ENCODE results near the gene ANG. TPM values are rescaled to one million over a fixed set of nuclear protein-coding genes. Genes with fewer than 3 reads are reported as not detected.
A peak's percentile ranks its signal among the peaks of the same experiment; 100 is the strongest.

Gene ANG
- total and polyA plus RNA-seq, 2 donors (not counting 1 experiment from before 2014, with no cell fraction given), result 6.4 to 7.3 TPM

DNA sequence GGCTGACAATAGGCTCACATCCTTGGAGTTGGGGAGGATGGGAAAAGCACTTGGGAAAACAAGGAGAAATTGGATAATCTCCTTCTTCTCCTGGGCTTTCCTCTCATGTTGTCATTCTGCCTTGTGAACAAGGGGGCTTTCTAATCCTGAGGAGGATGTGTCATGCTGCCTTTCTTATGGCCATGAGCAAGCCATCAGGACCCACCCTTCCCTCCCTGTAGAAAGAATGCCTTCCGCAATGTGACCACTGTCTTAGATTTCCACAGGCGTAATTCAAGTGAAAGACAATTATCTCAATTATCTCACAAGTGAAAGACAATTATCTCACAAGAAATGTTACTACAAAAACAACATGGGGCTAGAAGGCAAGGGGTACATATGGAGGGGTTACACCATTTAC lies 44.0 kb upstream of the ANG start:
- Histone ChIP-seq H3K4me1 (ENCODE audit: control insufficient read depth, extremely low read depth, insufficient read depth, low read length) (no peaks in the 10 kb centered on the region), H2AFZ (ENCODE audit: low read length) (no peak overlapping the region), H3K79me2 (ENCODE audit: control insufficient read depth, insufficient read depth, low read length) (no peaks in the 10 kb centered on the region), H3K9ac (ENCODE audit: insufficient read depth, low read length) (no peak overlapping the region), H3K36me3 (ENCODE audit: control insufficient read depth, insufficient read depth, low read length) (no peaks in the 10 kb centered on the region), H3K9me3 (ENCODE audit: control insufficient read depth, insufficient read depth, low read depth, low read length) (no peaks in the 10 kb centered on the region), H3K4me2 (ENCODE audit: extremely low read depth, insufficient read depth, low read length) (no peak overlapping the region), H4K20me1 (ENCODE audit: control insufficient read depth, extremely low read depth, insufficient read depth, low read length) (no peaks in the 10 kb centered on the region), H3K27me3 (ENCODE audit: control insufficient read depth, insufficient read depth, low read length) (no peaks in the 10 kb centered on the region), H3K27ac (ENCODE audit: insufficient read depth, low read length) (no peak overlapping the region), H3K4me3 (replicated peaks in 1 of 4; ENCODE audit: control extremely low read depth in 1 of 4, insufficient read depth in 1 of 4, low read depth in 3 of 4, low read length in 4 of 4) (no peak overlapping the region)
- no peak for TF ChIP-seq EZH2 (IDR thresholded peaks at IDR 0.05; ENCODE audit: low read length, missing control alignments)
- TF ChIP-seq, protein P1, sequence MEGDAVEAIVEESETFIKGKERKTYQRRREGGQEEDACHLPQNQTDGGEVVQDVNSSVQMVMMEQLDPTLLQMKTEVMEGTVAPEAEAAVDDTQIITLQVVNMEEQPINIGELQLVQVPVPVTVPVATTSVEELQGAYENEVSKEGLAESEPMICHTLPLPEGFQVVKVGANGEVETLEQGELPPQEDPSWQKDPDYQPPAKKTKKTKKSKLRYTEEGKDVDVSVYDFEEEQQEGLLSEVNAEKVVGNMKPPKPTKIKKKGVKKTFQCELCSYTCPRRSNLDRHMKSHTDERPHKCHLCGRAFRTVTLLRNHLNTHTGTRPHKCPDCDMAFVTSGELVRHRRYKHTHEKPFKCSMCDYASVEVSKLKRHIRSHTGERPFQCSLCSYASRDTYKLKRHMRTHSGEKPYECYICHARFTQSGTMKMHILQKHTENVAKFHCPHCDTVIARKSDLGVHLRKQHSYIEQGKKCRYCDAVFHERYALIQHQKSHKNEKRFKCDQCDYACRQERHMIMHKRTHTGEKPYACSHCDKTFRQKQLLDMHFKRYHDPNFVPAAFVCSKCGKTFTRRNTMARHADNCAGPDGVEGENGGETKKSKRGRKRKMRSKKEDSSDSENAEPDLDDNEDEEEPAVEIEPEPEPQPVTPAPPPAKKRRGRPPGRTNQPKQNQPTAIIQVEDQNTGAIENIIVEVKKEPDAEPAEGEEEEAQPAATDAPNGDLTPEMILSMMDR (conservative IDR thresholded peaks at IDR 0.05 in 1 of 2, IDR thresholded peaks at IDR 0.05 in 1 of 2; ENCODE audit: low read depth in 1 of 2, low read length in 2 of 2), result no peak
- no peak for DNase-seq (ENCODE audit: low read depth in 2 of 2)

- TF ChIP-seq, protein P1 (conservative IDR thresholded peaks at IDR 0.05 in 1 of 2, IDR thresholded peaks at IDR 0.05 in 1 of 2; ENCODE audit: low read depth in 1 of 2, low read length in 2 of 2), result no peak
- TF ChIP-seq EZH2 (IDR thresholded peaks at IDR 0.05; ENCODE audit: low read length, missing control alignments), result no peak
- H4K20me1 ChIP-seq (ENCODE audit: control insufficient read depth, extremely low read depth, insufficient read depth, low read length), result no peaks in the 10 kb centered on the region
- no peak overlapping the region for H3K4me3 ChIP-seq (replicated peaks in 1 of 4; ENCODE audit: control extremely low read depth in 1 of 4, insufficient read depth in 1 of 4, low read depth in 3 of 4, low read length in 4 of 4)
- no peaks in the 10 kb centered on the region for H3K36me3 ChIP-seq (ENCODE audit: control insufficient read depth, insufficient read depth, low read length)
- H3K9ac ChIP-seq (ENCODE audit: insufficient read depth, low read length), result no peak overlapping the region
- DNase-seq (ENCODE audit: low read depth in 2 of 2), result no peak
- no peak overlapping the region for H2AFZ ChIP-seq (ENCODE audit: low read length)
- H3K4me1 ChIP-seq (ENCODE audit: control insufficient read depth, extremely low read depth, insufficient read depth, low read length), result no peaks in the 10 kb centered on the region
- H3K27me3 ChIP-seq (ENCODE audit: control insufficient read depth, insufficient read depth, low read length), result no peaks in the 10 kb centered on the region
- H3K9me3 ChIP-seq (ENCODE audit: control insufficient read depth, insufficient read depth, low read depth, low read length), result no peaks in the 10 kb centered on the region
- no peak overlapping the region for H3K4me2 ChIP-seq (ENCODE audit: extremely low read depth, insufficient read depth, low read length)
- no peak overlapping the region for H3K27ac ChIP-seq (ENCODE audit: insufficient read depth, low read length)
- no peaks in the 10 kb centered on the region for H3K79me2 ChIP-seq (ENCODE audit: control insufficient read depth, insufficient read depth, low read length)
These were observed 43.1 kb upstream of the ANG start for GRCh38 chr14:20645481-20645880.

DNA sequence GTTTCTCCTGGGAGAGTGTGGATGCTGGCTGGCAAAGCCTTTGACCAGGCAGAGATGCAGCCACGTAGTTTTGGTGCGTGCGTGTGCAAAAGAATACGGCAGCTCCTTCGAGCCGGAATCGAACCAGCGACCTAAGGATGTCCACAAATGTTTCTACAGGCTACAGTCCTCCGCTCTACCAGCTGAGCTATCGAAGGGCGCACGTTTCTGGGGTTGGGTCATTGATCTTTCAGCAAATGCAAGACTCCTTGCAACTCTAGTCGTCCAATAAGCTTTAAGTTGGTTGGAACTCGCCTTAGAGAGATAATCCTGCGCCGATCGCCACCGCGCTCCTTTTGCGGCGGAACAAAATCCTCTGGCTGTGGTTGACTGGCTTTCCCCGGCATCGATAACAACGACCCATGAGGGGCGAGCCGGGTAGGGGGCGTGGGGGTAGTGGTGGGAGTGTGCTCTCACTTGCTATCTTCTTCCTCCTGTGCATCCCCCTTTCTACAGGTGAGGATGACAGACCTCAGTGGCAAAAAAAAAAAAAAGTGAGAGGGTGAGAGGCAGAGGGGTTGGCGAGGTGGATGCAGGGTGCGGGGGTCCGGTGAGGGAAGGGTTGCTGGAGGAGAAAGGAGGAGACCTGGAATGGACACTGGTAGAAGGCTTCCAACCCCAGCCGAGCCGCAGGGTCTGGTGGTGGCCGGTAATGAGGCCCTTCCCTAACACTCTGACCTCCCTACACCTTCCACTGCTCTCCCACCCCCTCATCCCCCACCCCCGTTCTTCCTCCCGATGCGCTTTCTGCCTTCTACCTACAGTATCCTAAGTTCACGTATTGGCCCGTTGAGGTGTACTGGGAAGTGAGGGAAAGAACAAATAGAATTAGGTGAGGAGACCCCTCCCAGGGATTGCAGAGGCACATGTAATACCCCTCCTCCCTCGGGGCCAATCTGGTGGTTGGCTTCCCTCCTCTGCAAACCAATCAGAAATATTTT lies 35.3 kb upstream of the ANG start:
- Histone ChIP-seq H3K4me3 (replicated peaks in 1 of 4; ENCODE audit: control extremely low read depth in 1 of 4, insufficient read depth in 1 of 4, low read depth in 3 of 4, low read length in 4 of 4) (peak overlapping the region in 2 of 4 experiments; percentile 40), H3K4me1 (ENCODE audit: control insufficient read depth, extremely low read depth, insufficient read depth, low read length) (no peaks in the 10 kb centered on the region), H3K36me3 (ENCODE audit: control insufficient read depth, insufficient read depth, low read length) (no peaks in the 10 kb centered on the region), H4K20me1 (ENCODE audit: control insufficient read depth, extremely low read depth, insufficient read depth, low read length) (no peaks in the 10 kb centered on the region), H3K27ac (ENCODE audit: insufficient read depth, low read length) (no peak overlapping the region), H3K27me3 (ENCODE audit: control insufficient read depth, insufficient read depth, low read length) (peaks cover 2% of the 10 kb centered on the region), H3K79me2 (ENCODE audit: control insufficient read depth, insufficient read depth, low read length) (no peaks in the 10 kb centered on the region), H2AFZ (ENCODE audit: low read length) (no peak overlapping the region), H3K9ac (ENCODE audit: insufficient read depth, low read length) (no peak overlapping the region), H3K4me2 (ENCODE audit: extremely low read depth, insufficient read depth, low read length) (peak overlapping the region; percentile 37), H3K9me3 (ENCODE audit: control insufficient read depth, insufficient read depth, low read depth, low read length) (no peaks in the 10 kb centered on the region)
- peak; percentile 27 to 72 for DNase-seq (ENCODE audit: low read depth in 2 of 2)
- TF ChIP-seq EZH2 (IDR thresholded peaks at IDR 0.05; ENCODE audit: low read length, missing control alignments), result peak; percentile 31
- TF ChIP-seq, protein P1 (conservative IDR thresholded peaks at IDR 0.05 in 1 of 2, IDR thresholded peaks at IDR 0.05 in 1 of 2; ENCODE audit: low read depth in 1 of 2, low read length in 2 of 2), result no peak

All from fibroblast of lung (primary cell).